ENCODE measurements around the gene NRCAM.
A peak's percentile ranks its signal among the peaks of the same experiment; 100 is the strongest.

The NRCAM gene

DNA sequence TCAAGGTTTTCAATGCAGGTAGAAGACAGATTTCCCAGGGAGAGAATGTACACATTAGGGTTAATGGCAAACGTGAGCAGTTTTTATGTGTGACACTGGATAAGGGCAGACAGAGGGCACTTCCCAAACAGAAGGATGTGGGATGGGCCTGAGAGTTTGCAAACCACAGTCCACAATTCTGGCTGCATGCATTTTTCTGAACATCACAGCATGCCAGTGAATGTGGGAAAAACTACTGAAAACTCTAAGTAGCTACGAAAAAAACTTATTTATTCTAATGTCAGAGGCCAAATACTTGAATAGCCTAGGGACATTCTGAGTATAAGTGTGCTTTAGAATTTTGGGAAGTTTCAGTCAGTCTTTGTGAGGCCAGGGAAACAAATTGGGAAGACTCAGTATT, 145.9 kb downstream of the NRCAM start:
- peak; percentile 88 for DNase-seq (ENCODE audit: low read depth, low spot score)

DNA sequence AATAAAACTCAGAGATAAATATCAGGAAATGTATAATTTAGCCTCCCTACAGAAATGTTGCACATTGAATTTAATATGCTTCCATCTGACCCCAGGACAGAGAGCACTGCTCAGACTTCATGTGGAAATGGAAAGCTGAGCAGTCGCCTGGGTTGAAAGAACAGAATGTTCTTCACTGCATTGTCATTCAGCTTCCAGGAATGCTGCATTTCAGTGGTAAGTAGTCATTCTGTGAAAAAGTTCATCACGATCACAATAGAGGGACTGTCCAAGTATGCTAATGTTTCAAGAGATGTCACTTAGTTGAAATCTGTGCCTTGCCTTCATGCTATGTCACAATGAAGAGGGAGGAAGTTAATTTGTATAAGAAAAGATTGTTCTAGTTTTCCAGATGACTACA, 147.3 kb downstream of the NRCAM start:
- peak; percentile 90 for DNase-seq (ENCODE audit: low read depth, low spot score)

GRCh38 chr7:108308276-108308675, 148.0 kb downstream of the NRCAM start:
- peak; percentile 56 for DNase-seq (ENCODE audit: low read depth, low spot score)

GRCh38 chr7:108307595-108307994, 148.6 kb downstream of the NRCAM start:
- no peak for DNase-seq (ENCODE audit: low read depth, low spot score)

DNA sequence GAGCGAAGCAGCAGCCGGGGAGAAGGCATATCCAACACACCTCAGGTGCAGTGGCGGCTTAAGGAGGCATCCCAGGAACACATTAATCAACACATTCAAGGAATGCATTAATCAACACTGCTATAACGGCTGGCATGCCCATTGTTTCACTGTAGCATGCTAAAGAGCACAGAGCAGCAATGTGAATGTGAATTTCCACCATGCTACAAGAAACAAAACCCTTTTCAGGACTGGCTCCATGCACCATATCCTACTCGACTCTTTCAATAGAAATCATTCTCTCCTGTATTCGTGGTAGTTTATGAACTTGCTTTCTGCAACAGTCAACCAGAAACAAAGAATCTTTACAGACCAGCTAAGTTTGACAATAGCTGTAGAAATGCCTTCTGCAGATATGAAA, 149.0 kb downstream of the NRCAM start:
- DNase-seq (ENCODE audit: low read depth, low spot score): peak; percentile 29

DNA sequence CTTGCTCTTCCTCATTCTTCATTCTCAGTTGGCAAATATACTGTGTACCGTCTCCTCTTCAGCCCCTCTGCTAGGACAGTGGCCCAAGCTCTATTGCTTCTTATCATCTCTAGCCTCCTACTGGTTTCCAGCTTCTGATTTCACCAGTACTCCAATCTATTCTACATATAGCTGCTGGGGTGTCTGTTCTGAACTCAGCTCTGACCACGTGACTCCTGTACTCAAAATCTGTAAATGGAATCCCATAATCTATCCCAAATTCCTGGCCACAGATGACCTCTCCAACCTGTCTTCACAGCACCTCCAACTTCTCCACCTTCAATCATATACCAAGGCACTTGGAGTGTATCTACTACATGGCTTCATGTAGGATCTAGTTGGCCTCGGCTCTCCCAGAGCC, 152.9 kb downstream of the NRCAM start:
- DNase-seq (ENCODE audit: low read depth, low spot score): no peak

GRCh38 chr7:108301387-108301786, 154.8 kb downstream of the NRCAM start:
- no peak for DNase-seq (ENCODE audit: low read depth, low spot score)

DNA sequence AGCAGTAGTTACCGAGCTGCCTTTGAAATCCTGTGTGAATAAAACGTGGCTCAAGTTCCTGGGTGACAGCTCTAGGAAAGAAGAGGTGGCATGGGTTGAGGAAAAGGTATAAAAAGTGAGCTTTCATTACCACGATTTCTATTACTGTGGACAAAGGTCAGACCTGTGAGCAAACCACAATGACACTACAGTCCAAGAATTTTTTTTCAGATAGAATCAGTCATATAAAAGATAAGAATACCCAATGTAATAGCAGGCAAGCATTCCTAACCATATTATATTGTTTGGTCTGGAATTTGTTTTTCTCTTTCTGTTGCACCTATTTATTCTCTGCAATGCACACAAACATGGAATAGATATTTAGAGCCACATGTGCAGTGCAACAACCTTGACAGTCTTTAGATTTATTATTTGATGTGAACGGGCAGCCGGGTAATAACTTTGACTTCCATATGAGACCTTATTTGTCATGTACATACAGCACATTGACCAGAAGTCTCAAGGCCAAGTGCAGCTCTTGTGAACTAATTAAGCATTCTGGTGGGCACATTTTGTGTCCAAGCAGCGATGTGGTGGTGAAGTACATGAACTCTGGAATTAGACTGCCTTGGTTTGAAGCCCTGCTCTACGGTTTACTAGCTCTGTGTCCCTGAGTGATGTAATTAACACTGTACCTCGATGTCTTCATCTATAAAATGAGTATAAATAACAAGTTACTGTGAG, 156.8 kb downstream of the NRCAM start:
- peak; percentile 82 for DNase-seq (ENCODE audit: low read depth, low spot score)

GRCh38 chr7:108296911-108297310, 159.3 kb downstream of the NRCAM start:
- DNase-seq (ENCODE audit: low read depth, low spot score): peak; percentile 70

- DNase-seq (ENCODE audit: low read depth, low spot score): peak; percentile 59
Measured at GRCh38 chr7:108294595-108294994, 161.6 kb downstream of the NRCAM start.

DNA sequence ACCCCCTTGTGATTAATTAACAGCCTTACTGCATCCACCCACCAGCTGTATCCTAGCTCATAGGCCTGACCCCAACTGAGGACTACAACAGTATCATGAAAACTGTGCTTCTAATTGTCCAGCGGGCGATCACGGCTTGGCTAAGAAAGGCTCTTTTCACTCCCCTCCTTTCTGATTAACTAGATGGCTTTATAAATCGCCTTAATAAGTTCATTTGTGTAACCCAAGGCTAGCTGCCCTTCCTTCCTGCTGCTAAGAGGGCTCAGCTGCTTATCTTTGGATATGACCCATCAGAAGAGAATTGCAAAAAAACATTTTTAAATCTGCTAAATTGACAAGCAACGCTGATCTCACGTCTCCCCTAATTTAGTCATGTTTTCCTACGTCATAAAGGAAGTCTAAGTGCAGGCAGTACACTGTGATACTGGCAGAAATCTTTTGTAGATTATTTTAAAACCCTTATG, 163.1 kb downstream of the NRCAM start:
- DNase-seq (ENCODE audit: low read depth, low spot score): peak; percentile 41

DNA sequence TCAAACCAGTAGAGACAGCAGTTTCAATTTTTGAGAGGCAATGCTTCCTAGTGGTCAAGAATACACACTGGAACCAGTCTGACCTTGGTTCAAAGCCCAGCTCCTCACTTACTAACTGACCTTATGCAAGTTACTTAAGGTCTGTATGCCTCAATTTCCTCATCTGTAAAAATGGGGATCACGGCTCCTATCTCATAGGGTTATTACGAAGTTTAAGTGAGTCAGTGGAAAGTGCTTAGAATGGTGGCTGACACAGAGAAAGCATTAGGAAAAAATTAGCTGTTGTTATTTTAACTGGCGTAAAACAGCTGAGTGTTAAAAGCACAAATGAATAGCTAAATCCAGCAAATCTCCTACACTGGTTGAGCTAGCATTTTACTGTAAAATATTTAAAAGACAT, 163.7 kb downstream of the NRCAM start:
- peak; percentile 27 for DNase-seq (ENCODE audit: low read depth, low spot score)

GRCh38 chr7:108291791-108292440, 164.3 kb downstream of the NRCAM start:
- peak; percentile 21 for DNase-seq (ENCODE audit: low read depth, low spot score)

DNA sequence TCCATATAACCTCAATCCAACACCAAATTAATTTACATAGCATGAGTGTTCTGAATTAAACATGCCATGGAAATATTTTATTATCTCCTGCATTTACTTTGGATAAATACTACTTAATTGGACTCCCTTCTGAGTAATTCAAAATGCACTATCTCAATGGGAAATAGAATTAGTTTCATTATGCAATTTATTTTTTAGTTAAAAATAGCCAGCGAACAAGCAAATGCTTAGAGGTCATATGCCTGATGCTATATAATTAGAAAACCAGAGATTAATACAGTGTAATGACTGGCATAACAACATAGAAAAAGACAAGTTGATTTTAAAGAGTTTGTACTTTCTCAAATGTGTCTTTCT, 165.1 kb downstream of the NRCAM start:
- DNase-seq (ENCODE audit: low read depth, low spot score): no peak

- DNase-seq (ENCODE audit: low read depth, low spot score): peak; percentile 54
Measured at GRCh38 chr7:108290459-108291151, 165.6 kb downstream of the NRCAM start.

DNA sequence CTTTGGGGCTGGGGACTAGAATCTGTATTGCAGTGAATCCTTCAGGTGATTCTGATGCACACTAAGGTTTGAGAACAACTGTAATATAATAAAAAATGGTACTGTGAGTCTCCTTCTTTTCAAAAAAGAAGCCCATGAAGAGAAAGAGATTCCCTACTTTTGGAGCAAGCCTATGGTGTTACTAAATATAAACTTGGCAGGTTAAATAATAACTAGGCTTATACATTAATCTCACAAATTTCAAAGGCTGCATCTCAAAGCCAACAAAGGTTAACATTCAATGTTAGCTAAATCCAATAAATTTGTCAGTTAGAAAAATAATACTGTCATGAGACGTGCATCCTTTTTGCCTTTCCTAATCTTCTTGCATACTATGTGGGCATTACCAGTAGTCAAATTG, 166.4 kb downstream of the NRCAM start:
- DNase-seq (ENCODE audit: low read depth, low spot score): no peak

- no peak for DNase-seq (ENCODE audit: low read depth, low spot score)
Measured at GRCh38 chr7:108287857-108288256, 168.4 kb downstream of the NRCAM start.

- DNase-seq (ENCODE audit: low read depth, low spot score): no peak
Measured at GRCh38 chr7:108286290-108286904, 169.8 kb downstream of the NRCAM start.

- DNase-seq (ENCODE audit: low read depth, low spot score): no peak
Measured at GRCh38 chr7:108285778-108286177, 170.5 kb downstream of the NRCAM start.

DNA sequence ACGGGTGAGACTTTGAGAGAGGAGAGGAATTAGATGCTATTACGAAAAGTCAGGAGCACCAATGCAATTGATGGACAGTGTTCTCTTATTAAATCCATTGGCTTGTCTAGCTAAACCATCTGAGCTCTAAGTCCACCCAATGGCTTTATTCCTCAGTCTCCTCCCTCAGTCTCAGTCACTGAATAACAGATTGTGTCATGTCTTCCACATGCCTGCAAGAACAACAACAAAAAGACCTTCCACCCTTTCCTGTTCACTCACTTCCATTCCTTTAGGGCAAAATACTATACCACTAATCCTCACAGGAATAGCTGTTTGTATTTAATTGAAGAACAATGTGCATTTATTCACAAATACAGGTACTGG, 171.2 kb downstream of the NRCAM start:
- no peak for DNase-seq (ENCODE audit: low read depth, low spot score)

GRCh38 chr7:108284349-108285002, 171.8 kb downstream of the NRCAM start:
- DNase-seq (ENCODE audit: low read depth, low spot score): peak; percentile 64

DNA sequence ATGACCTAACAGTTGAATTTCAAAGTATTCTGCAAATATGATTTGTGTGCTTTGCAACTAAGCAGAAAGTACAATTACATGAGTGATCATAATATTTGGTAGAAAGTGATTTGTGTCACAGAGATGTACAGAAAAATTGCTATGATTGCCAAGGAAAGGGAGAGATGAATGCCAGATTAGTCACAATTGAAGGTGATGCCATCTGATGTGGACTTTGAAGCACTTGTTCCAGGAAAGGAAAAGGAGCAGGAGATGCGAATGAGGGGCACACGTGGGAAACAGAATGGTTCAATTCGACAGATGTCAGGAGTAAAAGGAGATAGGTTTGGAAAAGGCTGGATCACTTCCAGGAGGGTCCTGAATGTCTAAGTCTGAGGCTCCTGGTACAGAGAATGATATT, 173.0 kb downstream of the NRCAM start:
- no peak for DNase-seq (ENCODE audit: low read depth, low spot score)
